Activated CD8-positive, alpha-beta memory T cell treated with anti-CD3 and anti-CD28 coated beads for 36 hours (primary cell): ENCODE results near the gene TMOD1. TPM values are rescaled to one million over a fixed set of nuclear protein-coding genes. Genes with fewer than 3 reads are reported as not detected.

ENCODE experiments used
- CTCF ChIA-PET: fragments of 350-600 bp; sonication (Branson Sonifier 250); formaldehyde crosslinking; loops from one replicate; lab custom pipeline; 2021; ENCODE audit warnings: antibody characterized with exemption; lab: Charles Lee
- POLR2A ChIA-PET: fragments of 350-600 bp; sonication (Branson Sonifier 250); formaldehyde crosslinking; loops from one replicate; lab custom pipeline; 2021; ENCODE audit warnings: antibody characterized with exemption; lab: Charles Lee
- total RNA-seq, 2 experiments: library from RNA; stranded (reverse); gene quantifications; one replicate each; pipeline ENCODE4 v1.2.3, GENCODE V29; 2021

TMOD1 gene
- total RNA-seq, 2 experiments from 2014 or later: 1.2 TPM

- ChIA-PET CTCF (no interaction called here), POLR2A (interaction anchor here (1.3 kb wide), 1 partner anchor 11 kb away, joined by 3 read pairs; the partner anchor contains the start of gene TMOD1)
These were observed 10.4 kb downstream of the TMOD1 start for GRCh38 chr9:97511655-97512427.

- POLR2A ChIA-PET: no interaction called here
- CTCF ChIA-PET: interaction anchor here (1.2 kb wide), 1 partner anchor 20 kb away, joined by 3 read pairs; no protein-coding TSS in a partner anchor
These were observed 11.6 kb downstream of the TMOD1 start for GRCh38 chr9:97512966-97513560.

GRCh38 chr9:97514531-97514930, 13.1 kb downstream of the TMOD1 start:
- CTCF ChIA-PET: interaction anchor here (0.6 kb wide), 1 partner anchor 1083 kb away, joined by 3 read pairs; no protein-coding TSS in a partner anchor

GRCh38 chr9:97515662-97516061, 14.2 kb downstream of the TMOD1 start:
- ChIA-PET POLR2A (no interaction called here), CTCF (no interaction called here)

More at GRCh38 chr9:97514531-97514930, 13.1 kb downstream of the TMOD1 start:
- POLR2A ChIA-PET: no interaction called here

- ChIA-PET CTCF (no interaction called here), POLR2A (no interaction called here)
These were observed 14.6 kb downstream of the TMOD1 start for GRCh38 chr9:97516111-97516510.

GRCh38 chr9:97517331-97518089, 16.0 kb downstream of the TMOD1 start:
- ChIA-PET POLR2A (interaction anchor here (0.7 kb wide), 1 partner anchor 12 kb away, joined by 3 read pairs; no protein-coding TSS in a partner anchor), CTCF (interaction anchor here (1.1 kb wide), 1 partner anchor 131 kb away, joined by 3 read pairs; no protein-coding TSS in a partner anchor)

GRCh38 chr9:97518166-97518908, 16.9 kb downstream of the TMOD1 start:
- POLR2A ChIA-PET: interaction anchor here (0.7 kb wide), 1 partner anchor 11 kb away, joined by 3 read pairs; no protein-coding TSS in a partner anchor
- CTCF ChIA-PET: interaction anchor here (1.1 kb wide), 1 partner anchor 132 kb away, joined by 3 read pairs; no protein-coding TSS in a partner anchor

- CTCF ChIA-PET: no interaction called here
- POLR2A ChIA-PET: no interaction called here
These were observed 17.4 kb downstream of the TMOD1 start for GRCh38 chr9:97518909-97519307.

- CTCF ChIA-PET: interaction anchor here (0.6 kb wide), 1 partner anchor 10 kb away, joined by 3 read pairs; no protein-coding TSS in a partner anchor
These were observed 18.0 kb downstream of the TMOD1 start for GRCh38 chr9:97519441-97519970.

GRCh38 chr9:97521576-97522333, 20.3 kb downstream of the TMOD1 start:
- ChIA-PET POLR2A (no interaction called here), CTCF (no interaction called here)

More at GRCh38 chr9:97519441-97519970, 18.0 kb downstream of the TMOD1 start:
- POLR2A ChIA-PET: no interaction called here

- ChIA-PET POLR2A (no interaction called here), CTCF (no interaction called here)
These were observed 23.0 kb downstream of the TMOD1 start for GRCh38 chr9:97524424-97524823.

GRCh38 chr9:97525451-97525850, 24.0 kb downstream of the TMOD1 start:
- ChIA-PET POLR2A (no interaction called here), CTCF (interaction anchor here (1.7 kb wide), 1 partner anchor 57 kb away, joined by 4 read pairs; no protein-coding TSS in a partner anchor)

GRCh38 chr9:97526895-97527575, 25.6 kb downstream of the TMOD1 start:
- ChIA-PET POLR2A (no interaction called here), CTCF (interaction anchor here (1.7 kb wide), 1 partner anchor 58 kb away, joined by 4 read pairs; no protein-coding TSS in a partner anchor)

- CTCF ChIA-PET: no interaction called here
- POLR2A ChIA-PET: no interaction called here
These were observed 26.4 kb downstream of the TMOD1 start for GRCh38 chr9:97527626-97528528.

GRCh38 chr9:97528529-97529230, 27.2 kb downstream of the TMOD1 start:
- CTCF ChIA-PET: no interaction called here

More at GRCh38 chr9:97528529-97529230, 27.2 kb downstream of the TMOD1 start:
- POLR2A ChIA-PET: interaction anchor here (0.7 kb wide), 1 partner anchor 11 kb away, joined by 3 read pairs; no protein-coding TSS in a partner anchor
